Neural cell (in vitro differentiated cells): ENCODE results near the gene UBE2F. TPM values are rescaled to one million over a fixed set of nuclear protein-coding genes. Genes with fewer than 3 reads are reported as not detected.

ENCODE experiments used
- H2AFZ ChIP-seq: fragments of 200-600, 300-800 bp; sonication (generic), shearing (Covaris generic); 2 replicates; pipeline ENCODE4 v1.6.0; 2014; ENCODE audit warnings: low read depth, mild to moderate bottlenecking, antibody characterized with exemption, low read length, moderate library complexity
- H3F3A ChIP-seq: fragments of 200-600 bp; shearing (Covaris generic); 2 replicates; pipeline ENCODE4 v1.6.1; 2016; ENCODE audit warnings: mild to moderate bottlenecking, moderate library complexity, mixed read lengths, antibody characterized with exemption, low read length; ENCODE audit not compliant: insufficient read depth, poor library complexity, severe bottlenecking
- H3K27ac ChIP-seq: fragments of 200-600, 300-800 bp; sonication (generic), shearing (Covaris generic); 2 replicates; pipeline ENCODE4 v1.5.1; 2014; ENCODE audit warnings: mild to moderate bottlenecking, low read length, moderate library complexity
- H3K27me3 ChIP-seq: fragments of 300-800, 200-600 bp; sonication (generic), shearing (Covaris generic); 2 replicates; pipeline ENCODE4 v1.6.0; 2014; ENCODE audit warnings: mild to moderate bottlenecking, low read depth, low read length, moderate library complexity; ENCODE audit not compliant: insufficient read depth
- H3K36me3 ChIP-seq: fragments of 300-800, 200-600 bp; sonication (generic), shearing (Covaris generic); 2 replicates; pipeline ENCODE4 v1.5.1; 2014; ENCODE audit warnings: mild to moderate bottlenecking, antibody characterized with exemption, low read length, moderate library complexity; ENCODE audit not compliant: insufficient read depth
- H3K4me2 ChIP-seq: fragments of 300-800, 200-600 bp; sonication (generic), shearing (Covaris generic); 2 replicates; pipeline ENCODE4 v1.6.0; 2014; ENCODE audit warnings: mild to moderate bottlenecking, low read length
- H3K4me3 ChIP-seq: fragments of 300-800, 200-600 bp; sonication (generic), shearing (Covaris generic); 2 replicates; pipeline ENCODE4 v1.5.1; 2014; ENCODE audit warnings: mild to moderate bottlenecking, low read length, moderate library complexity
- H3K79me2 ChIP-seq: fragments of 200-600 bp; shearing (Covaris generic); replicated peaks from 2 replicates; pipeline ENCODE4 v1.6.0; 2014; ENCODE audit warnings: mild to moderate bottlenecking, low read length, moderate library complexity; ENCODE audit not compliant: insufficient read depth
- H3K9ac ChIP-seq: fragments of 300-800, 200-600 bp; sonication (generic), shearing (Covaris generic); 2 replicates; pipeline ENCODE4 v1.6.1; 2016; ENCODE audit warnings: mild to moderate bottlenecking, low read length, mixed read lengths
- H3K9me2 ChIP-seq: fragments of 200-600 bp; shearing (Covaris generic); 2 replicates; pipeline ENCODE4 v1.6.1; 2016; ENCODE audit warnings: mild to moderate bottlenecking, low read length, mixed read lengths; ENCODE audit not compliant: insufficient read depth
- H3K9me3 ChIP-seq: fragments of 200-600, 300-800 bp; sonication (generic), shearing (Covaris generic); 2 replicates; pipeline ENCODE4 v1.6.1; 2016; ENCODE audit warnings: mild to moderate bottlenecking, mixed run types, low read length, moderate library complexity, mixed read lengths
- H4K20me1 ChIP-seq: fragments of 200-600 bp; shearing (Covaris generic); 2 replicates; pipeline ENCODE4 v1.6.1; 2016; ENCODE audit warnings: mild to moderate bottlenecking, mixed run types; ENCODE audit not compliant: insufficient read depth
- EP300 ChIP-seq: fragments of 450-650 bp; conservative IDR thresholded peaks from 2 replicates; pipeline ENCODE4 v1.6.1; 2014; ENCODE audit warnings: antibody characterized with exemption, mild to moderate bottlenecking, moderate library complexity; ENCODE audit not compliant: poor library complexity, severe bottlenecking
- EZH2 ChIP-seq: fragments of 200-600, 300-800 bp; shearing (Covaris generic), sonication (generic); IDR thresholded peaks from 2 replicates; pipeline ENCODE4 v1.6.1; 2014; ENCODE audit warnings: antibody characterized with exemption, low read length, borderline replicate concordance, mild to moderate bottlenecking; ENCODE audit not compliant: insufficient read depth, poor library complexity, severe bottlenecking
- MXI1 ChIP-seq: fragments of 450-650 bp; conservative IDR thresholded peaks from 2 replicates; pipeline ENCODE4 v1.6.1; 2014; ENCODE audit warnings: antibody characterized with exemption, mild to moderate bottlenecking; ENCODE audit not compliant: poor library complexity, severe bottlenecking
- POLR2AphosphoS5 ChIP-seq: IDR thresholded peaks from 2 replicates; pipeline ENCODE4 v1.6.1; 2012
- RAD21 ChIP-seq: fragments of 450-650 bp; conservative IDR thresholded peaks from 2 replicates; pipeline ENCODE4 v1.6.1; 2014; ENCODE audit warnings: antibody characterized with exemption, mild to moderate bottlenecking, moderate library complexity
- SMC3 ChIP-seq: fragments of 450-650 bp; conservative IDR thresholded peaks from 2 replicates; pipeline ENCODE4 v1.6.1; 2014; ENCODE audit warnings: antibody characterized with exemption, mild to moderate bottlenecking, moderate library complexity; ENCODE audit not compliant: poor library complexity
- TAF1 ChIP-seq: IDR thresholded peaks from 2 replicates; pipeline ENCODE4 v1.6.1; 2012; ENCODE audit warnings: low read depth
- polyA plus RNA-seq: library from polyadenylated mRNA; depleted of rRNA; stranded (reverse); fragments of >200 nt; gene quantifications from 2 replicates; pipeline ENCODE4 v1.2.3, GENCODE V29; 2014
- TF ChIP-seq, protein P1 (sequence below): IDR thresholded peaks from 2 replicates; pipeline ENCODE4 v1.6.1; 2012; ENCODE audit warnings: borderline replicate concordance
- TF ChIP-seq, protein P2 (sequence below): fragments of 450-650 bp; IDR thresholded peaks from 2 replicates; pipeline ENCODE4 v1.5.1; 2014; ENCODE audit warnings: antibody characterized with exemption, mild to moderate bottlenecking, moderate library complexity; ENCODE audit not compliant: poor library complexity, severe bottlenecking

Gene UBE2F
- polyA plus RNA-seq, 1 donor from 2014 or later, result 65.7 TPM

DNA sequence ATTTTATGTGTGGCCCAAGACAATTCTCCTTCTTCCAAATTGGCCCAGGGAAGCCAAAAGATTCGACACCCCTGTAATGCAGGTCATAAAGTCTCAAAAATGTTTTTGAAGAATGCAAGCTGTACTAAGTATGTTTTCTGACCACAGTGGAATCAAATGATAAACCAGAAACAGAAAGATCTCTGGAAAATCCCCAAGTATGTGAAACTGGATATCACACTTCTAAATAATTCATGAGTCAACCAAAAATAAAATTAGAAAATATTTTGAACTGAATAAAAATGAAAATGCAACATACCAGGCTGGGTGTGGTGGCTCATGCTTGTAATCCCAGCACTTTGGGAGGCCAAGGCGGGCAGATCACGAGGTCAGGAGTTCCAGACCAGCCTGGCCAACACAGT, 34.1 kb upstream of the UBE2F start:
- H3K4me2 ChIP-seq, result no peak overlapping the region
- no peak overlapping the region for H3K27ac ChIP-seq
- H3K79me2 ChIP-seq, result no peaks in the 10 kb centered on the region
- no peak overlapping the region for H3K9ac ChIP-seq
- no peaks in the 10 kb centered on the region for H4K20me1 ChIP-seq
- H2AFZ ChIP-seq, result no peak overlapping the region
- TF ChIP-seq EP300 (no peak), TAF1 (no peak), RAD21 (no peak), MXI1 (no peak), EZH2 (no peak), SMC3 (no peak), POLR2AphosphoS5 (no peak)
- TF ChIP-seq, protein P1, sequence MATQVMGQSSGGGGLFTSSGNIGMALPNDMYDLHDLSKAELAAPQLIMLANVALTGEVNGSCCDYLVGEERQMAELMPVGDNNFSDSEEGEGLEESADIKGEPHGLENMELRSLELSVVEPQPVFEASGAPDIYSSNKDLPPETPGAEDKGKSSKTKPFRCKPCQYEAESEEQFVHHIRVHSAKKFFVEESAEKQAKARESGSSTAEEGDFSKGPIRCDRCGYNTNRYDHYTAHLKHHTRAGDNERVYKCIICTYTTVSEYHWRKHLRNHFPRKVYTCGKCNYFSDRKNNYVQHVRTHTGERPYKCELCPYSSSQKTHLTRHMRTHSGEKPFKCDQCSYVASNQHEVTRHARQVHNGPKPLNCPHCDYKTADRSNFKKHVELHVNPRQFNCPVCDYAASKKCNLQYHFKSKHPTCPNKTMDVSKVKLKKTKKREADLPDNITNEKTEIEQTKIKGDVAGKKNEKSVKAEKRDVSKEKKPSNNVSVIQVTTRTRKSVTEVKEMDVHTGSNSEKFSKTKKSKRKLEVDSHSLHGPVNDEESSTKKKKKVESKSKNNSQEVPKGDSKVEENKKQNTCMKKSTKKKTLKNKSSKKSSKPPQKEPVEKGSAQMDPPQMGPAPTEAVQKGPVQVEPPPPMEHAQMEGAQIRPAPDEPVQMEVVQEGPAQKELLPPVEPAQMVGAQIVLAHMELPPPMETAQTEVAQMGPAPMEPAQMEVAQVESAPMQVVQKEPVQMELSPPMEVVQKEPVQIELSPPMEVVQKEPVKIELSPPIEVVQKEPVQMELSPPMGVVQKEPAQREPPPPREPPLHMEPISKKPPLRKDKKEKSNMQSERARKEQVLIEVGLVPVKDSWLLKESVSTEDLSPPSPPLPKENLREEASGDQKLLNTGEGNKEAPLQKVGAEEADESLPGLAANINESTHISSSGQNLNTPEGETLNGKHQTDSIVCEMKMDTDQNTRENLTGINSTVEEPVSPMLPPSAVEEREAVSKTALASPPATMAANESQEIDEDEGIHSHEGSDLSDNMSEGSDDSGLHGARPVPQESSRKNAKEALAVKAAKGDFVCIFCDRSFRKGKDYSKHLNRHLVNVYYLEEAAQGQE, result no peak
- TF ChIP-seq, protein P2, sequence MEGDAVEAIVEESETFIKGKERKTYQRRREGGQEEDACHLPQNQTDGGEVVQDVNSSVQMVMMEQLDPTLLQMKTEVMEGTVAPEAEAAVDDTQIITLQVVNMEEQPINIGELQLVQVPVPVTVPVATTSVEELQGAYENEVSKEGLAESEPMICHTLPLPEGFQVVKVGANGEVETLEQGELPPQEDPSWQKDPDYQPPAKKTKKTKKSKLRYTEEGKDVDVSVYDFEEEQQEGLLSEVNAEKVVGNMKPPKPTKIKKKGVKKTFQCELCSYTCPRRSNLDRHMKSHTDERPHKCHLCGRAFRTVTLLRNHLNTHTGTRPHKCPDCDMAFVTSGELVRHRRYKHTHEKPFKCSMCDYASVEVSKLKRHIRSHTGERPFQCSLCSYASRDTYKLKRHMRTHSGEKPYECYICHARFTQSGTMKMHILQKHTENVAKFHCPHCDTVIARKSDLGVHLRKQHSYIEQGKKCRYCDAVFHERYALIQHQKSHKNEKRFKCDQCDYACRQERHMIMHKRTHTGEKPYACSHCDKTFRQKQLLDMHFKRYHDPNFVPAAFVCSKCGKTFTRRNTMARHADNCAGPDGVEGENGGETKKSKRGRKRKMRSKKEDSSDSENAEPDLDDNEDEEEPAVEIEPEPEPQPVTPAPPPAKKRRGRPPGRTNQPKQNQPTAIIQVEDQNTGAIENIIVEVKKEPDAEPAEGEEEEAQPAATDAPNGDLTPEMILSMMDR, result no peak
- H3K9me2 ChIP-seq, result no peaks in the 10 kb centered on the region
- no peaks in the 10 kb centered on the region for H3K9me3 ChIP-seq
- no peaks in the 10 kb centered on the region for H3K36me3 ChIP-seq
- H3F3A ChIP-seq, result no peaks in the 10 kb centered on the region
- H3K27me3 ChIP-seq, result no peaks in the 10 kb centered on the region
- no peak overlapping the region for H3K4me3 ChIP-seq

DNA sequence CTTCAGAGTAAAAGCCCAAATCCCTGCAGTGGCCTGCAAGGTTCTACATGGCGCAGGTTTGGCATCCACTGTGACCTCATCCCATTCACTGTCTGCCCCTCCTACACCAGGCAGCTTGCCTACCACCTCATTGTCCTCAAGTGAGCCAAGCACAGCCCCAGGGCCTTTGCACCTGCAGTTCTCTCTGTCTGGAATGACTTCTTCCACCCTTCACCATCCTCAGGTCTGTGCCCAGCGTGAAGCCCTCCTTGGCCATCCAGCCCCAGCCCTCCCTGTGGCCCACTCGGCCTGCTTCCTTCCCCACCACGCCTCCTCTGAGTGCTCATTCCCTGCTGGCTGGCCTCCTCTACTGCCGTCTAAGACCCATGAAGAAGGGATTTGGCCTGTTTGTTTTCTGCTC, 32.6 kb upstream of the UBE2F start:
- no peaks in the 10 kb centered on the region for H3K9me3 ChIP-seq
- no peak overlapping the region for H3K4me2 ChIP-seq
- TF ChIP-seq TAF1 (no peak), EZH2 (no peak), POLR2AphosphoS5 (no peak), EP300 (no peak), RAD21 (no peak)
- TF ChIP-seq, protein P2, result no peak
- TF ChIP-seq, protein P1, result no peak
- no peak overlapping the region for H2AFZ ChIP-seq
- H3K36me3 ChIP-seq, result no peaks in the 10 kb centered on the region
- H3F3A ChIP-seq, result no peaks in the 10 kb centered on the region
- no peaks in the 10 kb centered on the region for H3K79me2 ChIP-seq
- H3K9ac ChIP-seq, result no peak overlapping the region
- no peak overlapping the region for H3K4me3 ChIP-seq
- no peaks in the 10 kb centered on the region for H4K20me1 ChIP-seq
- no peaks in the 10 kb centered on the region for H3K27me3 ChIP-seq
- H3K9me2 ChIP-seq, result no peaks in the 10 kb centered on the region
- no peak overlapping the region for H3K27ac ChIP-seq
